Nephron (organoid): ENCODE data around the gene CIDEA.

ENCODE experiments used
- H3K27ac Mint-ChIP-seq, 3 experiments: 2 replicates each; pipeline ENCODE4 v1.8.0; 2020; ENCODE audit warnings: mixed read lengths in 3 of 3, mild to moderate bottlenecking in 2 of 3, moderate library complexity in 1 of 3
- H3K27me3 Mint-ChIP-seq: 2 replicates; pipeline ENCODE4 v1.8.0; 2021; ENCODE audit warnings: low read depth, mild to moderate bottlenecking, moderate library complexity, mixed read lengths
- H3K36me3 Mint-ChIP-seq: 2 replicates; pipeline ENCODE4 v1.8.0; 2020; ENCODE audit warnings: low read depth, mixed read lengths
- H3K4me1 Mint-ChIP-seq: 2 replicates; pipeline ENCODE4 v1.8.0; 2020; ENCODE audit warnings: mixed read lengths
- H3K4me3 Mint-ChIP-seq, 3 experiments: 2 replicates each; pipeline ENCODE4 v1.8.0; 2020; ENCODE audit warnings: mild to moderate bottlenecking in 3 of 3, mixed read lengths in 3 of 3, moderate library complexity in 2 of 3
- H3K9me3 Mint-ChIP-seq: 2 replicates; pipeline ENCODE4 v1.8.0; 2020; ENCODE audit warnings: mixed read lengths
- TF ChIP-seq, protein P1 (sequence below), 3 experiments: fragments of 200-600 bp; sonication (generic); IDR thresholded peaks; one replicate each; pipeline ENCODE4 v1.5.0; 2021; ENCODE audit warnings: antibody characterized with exemption in 3 of 3; ENCODE audit not compliant: unreplicated experiment in 3 of 3

The CIDEA gene

DNA sequence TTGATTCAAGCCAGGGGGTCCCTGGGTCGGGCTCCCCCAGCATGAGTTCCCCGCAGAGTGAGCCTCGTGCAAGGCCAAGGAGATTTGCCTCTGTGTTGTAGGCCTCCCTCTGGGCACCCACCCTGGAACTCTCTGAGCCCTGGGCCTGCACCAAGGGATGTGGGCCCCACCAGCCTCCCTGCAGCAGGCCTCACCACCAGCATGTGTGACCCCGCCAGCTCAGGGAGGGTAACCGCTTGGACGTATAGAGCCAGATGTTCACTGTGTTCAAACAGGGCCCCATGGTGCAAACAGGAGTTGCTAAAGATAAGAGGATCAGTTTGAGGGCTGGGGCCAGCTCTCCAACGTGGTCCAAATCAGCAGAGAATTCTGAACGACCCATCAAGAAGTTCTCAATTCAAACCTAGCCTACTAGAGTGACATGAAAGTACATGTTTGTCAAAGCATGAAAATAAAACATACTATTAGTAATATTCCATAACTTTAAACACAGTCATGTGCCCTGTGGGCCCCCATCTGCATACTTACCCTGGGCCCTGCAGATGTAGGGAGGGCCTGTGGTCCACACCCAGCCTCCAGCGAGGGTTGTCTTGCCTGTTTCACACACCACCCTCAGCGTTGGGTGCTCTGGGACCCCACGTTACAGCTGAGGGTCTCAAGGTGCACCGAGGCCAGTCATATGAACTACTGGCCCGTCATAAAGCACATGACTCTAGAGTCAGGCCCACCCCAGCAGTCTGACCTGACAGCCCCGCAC is 48.4 kb downstream of the CIDEA start:
- H3K36me3 Mint-ChIP-seq, result no peaks in the 10 kb centered on the region
- no peak overlapping the region for H3K27ac Mint-ChIP-seq
- TF ChIP-seq, protein P1, sequence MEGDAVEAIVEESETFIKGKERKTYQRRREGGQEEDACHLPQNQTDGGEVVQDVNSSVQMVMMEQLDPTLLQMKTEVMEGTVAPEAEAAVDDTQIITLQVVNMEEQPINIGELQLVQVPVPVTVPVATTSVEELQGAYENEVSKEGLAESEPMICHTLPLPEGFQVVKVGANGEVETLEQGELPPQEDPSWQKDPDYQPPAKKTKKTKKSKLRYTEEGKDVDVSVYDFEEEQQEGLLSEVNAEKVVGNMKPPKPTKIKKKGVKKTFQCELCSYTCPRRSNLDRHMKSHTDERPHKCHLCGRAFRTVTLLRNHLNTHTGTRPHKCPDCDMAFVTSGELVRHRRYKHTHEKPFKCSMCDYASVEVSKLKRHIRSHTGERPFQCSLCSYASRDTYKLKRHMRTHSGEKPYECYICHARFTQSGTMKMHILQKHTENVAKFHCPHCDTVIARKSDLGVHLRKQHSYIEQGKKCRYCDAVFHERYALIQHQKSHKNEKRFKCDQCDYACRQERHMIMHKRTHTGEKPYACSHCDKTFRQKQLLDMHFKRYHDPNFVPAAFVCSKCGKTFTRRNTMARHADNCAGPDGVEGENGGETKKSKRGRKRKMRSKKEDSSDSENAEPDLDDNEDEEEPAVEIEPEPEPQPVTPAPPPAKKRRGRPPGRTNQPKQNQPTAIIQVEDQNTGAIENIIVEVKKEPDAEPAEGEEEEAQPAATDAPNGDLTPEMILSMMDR (IDR thresholded peaks at IDR 0.05; ENCODE audit: unreplicated experiment in 3 of 3), result no peak
- H3K9me3 Mint-ChIP-seq, result no peaks in the 10 kb centered on the region
- peaks cover 18% of the 10 kb centered on the region for H3K4me1 Mint-ChIP-seq
- no peak overlapping the region for H3K4me3 Mint-ChIP-seq
- H3K27me3 Mint-ChIP-seq, result peaks cover 34% of the 10 kb centered on the region

DNA sequence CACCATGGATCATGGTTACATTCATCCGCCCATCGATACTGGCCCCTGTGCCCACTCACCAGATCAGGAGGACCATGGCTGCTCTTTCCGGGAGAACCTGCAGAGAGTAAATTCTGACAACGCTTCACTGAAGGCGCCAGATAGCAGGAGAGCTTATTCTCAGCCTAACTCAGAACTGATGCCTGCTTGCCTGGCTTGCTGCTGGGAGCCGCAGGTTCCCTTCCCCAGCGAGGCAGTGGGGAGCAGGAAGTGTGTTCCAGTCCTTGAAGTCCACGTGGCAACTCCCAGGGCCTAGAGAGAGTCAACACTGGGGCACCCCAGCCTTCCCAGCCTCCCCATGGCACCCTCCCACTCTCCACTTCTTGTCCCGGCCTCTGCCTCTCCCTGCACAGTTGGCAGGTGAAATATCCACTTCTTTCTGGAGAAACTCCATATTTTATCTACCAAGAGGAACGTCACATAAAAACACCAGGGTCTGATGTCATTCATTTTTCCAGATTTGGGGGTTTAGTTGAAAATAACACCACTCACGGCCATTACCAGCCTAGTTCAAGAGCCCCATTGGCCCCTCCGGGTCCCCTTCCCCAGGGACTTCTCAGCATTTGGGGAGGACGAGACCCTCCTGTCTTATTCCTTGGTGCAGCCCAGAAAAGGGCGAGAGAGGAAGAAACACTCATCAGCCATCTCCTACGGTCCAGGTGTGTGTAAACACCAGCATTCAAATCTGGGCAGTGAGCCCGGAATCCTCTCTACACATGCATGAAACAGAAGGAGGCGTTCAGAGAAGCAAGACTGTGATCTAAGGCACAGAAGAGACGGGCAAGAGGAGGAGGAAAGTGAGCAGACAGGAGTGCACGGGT is 50.4 kb downstream of the CIDEA start:
- TF ChIP-seq, protein P1 (IDR thresholded peaks at IDR 0.05; ENCODE audit: unreplicated experiment in 3 of 3), result no peak
- H3K4me1 Mint-ChIP-seq, result peaks cover 22% of the 10 kb centered on the region
- peaks cover 4% of the 10 kb centered on the region for H3K36me3 Mint-ChIP-seq
- H3K9me3 Mint-ChIP-seq, result peaks cover 3% of the 10 kb centered on the region
- H3K4me3 Mint-ChIP-seq, result peak overlapping the region in 2 of 3 experiments; percentile 32 to 72
- peaks cover 34% of the 10 kb centered on the region for H3K27me3 Mint-ChIP-seq
- peak overlapping the region; percentile 8 to 45 (median 27) for H3K27ac Mint-ChIP-seq

DNA sequence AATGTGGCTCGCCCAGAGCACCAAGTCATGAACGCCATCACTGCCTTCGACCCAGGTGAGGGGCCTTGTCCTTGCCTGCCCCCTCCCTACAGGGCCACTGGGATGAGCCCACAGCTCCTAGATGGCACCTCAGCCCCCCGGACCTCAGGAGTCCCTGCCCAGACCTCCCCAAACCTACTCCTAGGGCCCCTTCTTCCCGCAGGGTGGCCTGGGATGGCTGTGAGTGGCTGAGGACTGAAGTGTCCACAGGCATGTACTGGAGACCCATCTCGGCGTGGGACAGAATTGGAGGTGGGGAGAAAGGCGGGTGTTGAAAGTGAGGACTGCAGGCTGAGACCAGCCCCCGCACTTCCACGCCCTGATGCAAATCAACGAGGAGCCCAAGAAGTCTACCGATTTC is 51.0 kb downstream of the CIDEA start:
- peaks cover 6% of the 10 kb centered on the region for H3K9me3 Mint-ChIP-seq
- TF ChIP-seq, protein P1 (IDR thresholded peaks at IDR 0.05; ENCODE audit: unreplicated experiment in 3 of 3), result no peak
- peak overlapping the region in 2 of 3 experiments; percentile 8 to 27 for H3K27ac Mint-ChIP-seq
- H3K4me1 Mint-ChIP-seq, result peaks cover 25% of the 10 kb centered on the region
- H3K27me3 Mint-ChIP-seq, result peaks cover 36% of the 10 kb centered on the region
- H3K36me3 Mint-ChIP-seq, result peaks cover 8% of the 10 kb centered on the region
- peak overlapping the region; percentile 19 to 72 (median 32) for H3K4me3 Mint-ChIP-seq

DNA sequence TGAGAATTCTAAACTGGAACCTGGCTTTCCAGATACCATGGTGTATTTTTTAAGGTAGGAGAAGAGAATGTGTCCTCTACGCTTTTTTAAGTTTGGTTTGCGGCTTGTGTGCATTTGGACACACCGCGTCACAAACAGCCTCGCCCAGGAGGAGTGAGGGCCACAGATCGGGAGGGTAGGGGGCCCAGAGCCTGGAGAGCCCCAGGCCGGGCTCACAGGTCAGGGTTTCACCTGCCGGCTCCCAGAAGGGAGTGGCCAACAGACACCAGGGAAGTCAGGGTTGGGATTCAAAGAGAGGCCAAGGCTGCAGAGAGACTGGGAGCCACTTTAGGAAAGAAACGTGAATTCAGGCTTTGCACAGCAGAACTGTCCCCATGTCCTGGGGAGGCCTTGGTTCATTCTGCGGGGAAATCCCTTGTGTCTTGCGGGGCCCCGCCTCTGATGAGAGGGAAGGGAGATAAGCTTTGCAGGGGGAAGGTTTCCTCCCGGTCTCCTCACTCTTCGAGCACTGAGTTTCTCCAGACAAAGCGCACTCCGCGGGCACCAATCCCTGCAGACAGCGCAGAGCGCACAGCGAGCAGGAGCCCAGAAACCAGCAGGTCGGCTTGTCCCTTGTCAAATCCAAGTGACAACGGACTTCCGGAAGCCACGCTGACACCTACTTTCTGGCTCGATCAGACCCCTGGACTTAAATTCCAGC is 51.9 kb downstream of the CIDEA start:
- Mint-ChIP-seq H3K9me3 (peaks cover 8% of the 10 kb centered on the region), H3K36me3 (peaks cover 15% of the 10 kb centered on the region), H3K27ac (peak overlapping the region in 2 of 3 experiments; percentile 88 to 97), H3K4me1 (peaks cover 25% of the 10 kb centered on the region), H3K4me3 (peak overlapping the region; percentile 89 to 97 (median 93)), H3K27me3 (peaks cover 35% of the 10 kb centered on the region)
- TF ChIP-seq, protein P1 (IDR thresholded peaks at IDR 0.05; ENCODE audit: unreplicated experiment in 3 of 3), result no peak

DNA sequence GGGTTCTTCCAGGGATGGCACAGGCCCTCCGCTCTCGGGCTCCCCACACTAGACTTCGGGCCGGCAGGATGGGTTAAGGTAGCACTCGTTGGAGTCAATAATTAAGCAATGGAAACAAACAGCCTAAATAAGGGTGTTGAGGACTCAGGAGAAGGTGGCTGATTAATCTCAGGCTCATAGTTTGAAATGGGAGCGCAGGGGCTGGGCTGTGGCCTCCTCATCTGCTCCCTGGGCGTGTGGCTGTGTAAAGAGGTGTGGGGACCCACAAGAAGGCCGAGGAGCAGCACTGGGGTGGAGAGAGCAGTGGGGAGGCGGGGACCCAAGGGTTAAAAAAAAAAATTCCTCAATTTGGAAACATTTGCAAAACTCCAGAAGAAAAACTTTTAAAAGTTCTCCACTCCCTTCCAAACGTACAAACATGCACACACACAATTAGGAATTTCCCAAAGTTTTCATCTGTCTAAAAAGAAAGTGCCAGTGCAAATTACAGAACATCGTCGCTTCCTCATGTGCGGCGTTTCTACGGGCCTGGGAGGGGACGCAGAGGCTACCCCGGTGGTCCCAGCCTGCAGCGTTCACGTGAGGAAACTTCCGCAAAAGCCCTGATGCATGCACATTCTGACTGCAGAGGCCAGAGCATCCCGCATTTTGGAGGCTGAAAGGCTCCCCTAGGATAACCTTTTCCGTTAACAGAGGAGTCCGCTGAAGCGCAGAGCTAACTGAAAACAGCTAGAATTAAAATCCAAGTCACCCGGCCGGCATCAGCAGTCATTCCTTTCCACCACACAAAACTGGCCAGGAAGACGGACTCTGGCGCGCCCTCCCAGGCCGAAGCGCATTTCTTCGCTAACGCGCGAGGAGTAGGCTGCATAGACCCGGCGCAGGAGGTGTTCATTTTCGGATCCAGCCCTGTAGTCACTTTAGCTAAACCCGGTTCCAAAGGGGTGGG is 52.9 kb downstream of the CIDEA start:
- peaks cover 25% of the 10 kb centered on the region for H3K4me1 Mint-ChIP-seq
- peak overlapping the region; percentile 75 to 97 (median 88) for H3K27ac Mint-ChIP-seq
- H3K9me3 Mint-ChIP-seq, result peaks cover 13% of the 10 kb centered on the region
- TF ChIP-seq, protein P1 (IDR thresholded peaks at IDR 0.05; ENCODE audit: unreplicated experiment in 3 of 3), result no peak
- peaks cover 24% of the 10 kb centered on the region for H3K36me3 Mint-ChIP-seq
- H3K4me3 Mint-ChIP-seq, result peak overlapping the region; percentile 89 to 97 (median 93)
- peaks cover 35% of the 10 kb centered on the region for H3K27me3 Mint-ChIP-seq
